ENCODE measurements around the gene SUSD6.
"Not testable (repeated sequence)": the region's sequence is repeated elsewhere in the genome, so short reads cannot be mapped to it uniquely, and the experiment has no call there.

The SUSD6 gene

GRCh38 chr14:69643430-69644200, 32.2 kb downstream of the SUSD6 start:
- no peak for FAIRE-seq
- DNase-seq (ENCODE audit: extremely low spot score, insufficient read length, low read depth) = no peak

GRCh38 chr14:69644814-69645213, 33.4 kb downstream of the SUSD6 start:
- no peak for DNase-seq (ENCODE audit: extremely low spot score, insufficient read length, low read depth)
- no peak for FAIRE-seq

- DNase-seq (ENCODE audit: extremely low spot score, insufficient read length, low read depth) (no peak), FAIRE-seq (no peak)
These were observed 35.8 kb downstream of the SUSD6 start for GRCh38 chr14:69647213-69647612.

GRCh38 chr14:69647642-69648041, 36.2 kb downstream of the SUSD6 start:
- not testable (repeated sequence) for DNase-seq (ENCODE audit: extremely low spot score, insufficient read length, low read depth); FAIRE-seq

GRCh38 chr14:69648480-69649451, 37.4 kb downstream of the SUSD6 start:
- no peak for DNase-seq (ENCODE audit: extremely low spot score, insufficient read length, low read depth)
- FAIRE-seq = peak; percentile 90

- DNase-seq (ENCODE audit: extremely low spot score, insufficient read length, low read depth) (no peak), FAIRE-seq (no peak)
These were observed 39.6 kb downstream of the SUSD6 start for GRCh38 chr14:69650948-69651369.

GRCh38 chr14:69651664-69652063, 40.3 kb downstream of the SUSD6 start:
- peak; percentile 58 for FAIRE-seq

GRCh38 chr14:69652942-69653684, 41.7 kb downstream of the SUSD6 start:
- peak; percentile 91 for FAIRE-seq
- no peak for DNase-seq (ENCODE audit: extremely low spot score, insufficient read length, low read depth)

More at GRCh38 chr14:69651664-69652063, 40.3 kb downstream of the SUSD6 start:
- DNase-seq (ENCODE audit: extremely low spot score, insufficient read length, low read depth) = no peak

- FAIRE-seq = no peak
These were observed 42.7 kb downstream of the SUSD6 start for GRCh38 chr14:69654116-69654515.

GRCh38 chr14:69657950-69658355, 46.6 kb downstream of the SUSD6 start:
- no peak for FAIRE-seq
- no peak for DNase-seq (ENCODE audit: extremely low spot score, insufficient read length, low read depth)

More at GRCh38 chr14:69654116-69654515, 42.7 kb downstream of the SUSD6 start:
- DNase-seq (ENCODE audit: extremely low spot score, insufficient read length, low read depth) = no peak

GRCh38 chr14:69658664-69659261, 47.4 kb downstream of the SUSD6 start:
- DNase-seq (ENCODE audit: extremely low spot score, insufficient read length, low read depth) = no peak
- no peak for FAIRE-seq

GRCh38 chr14:69660344-69661193, 49.2 kb downstream of the SUSD6 start:
- DNase-seq (ENCODE audit: extremely low spot score, insufficient read length, low read depth) = no peak

GRCh38 chr14:69661194-69661537, 49.8 kb downstream of the SUSD6 start:
- FAIRE-seq (no peak), DNase-seq (ENCODE audit: extremely low spot score, insufficient read length, low read depth) (no peak)

More at GRCh38 chr14:69660344-69661193, 49.2 kb downstream of the SUSD6 start:
- no peak for FAIRE-seq

- DNase-seq (ENCODE audit: extremely low spot score, insufficient read length, low read depth) (no peak), FAIRE-seq (no peak)
These were observed 51.4 kb downstream of the SUSD6 start for GRCh38 chr14:69662636-69663299.

GRCh38 chr14:69663300-69663643, 51.9 kb downstream of the SUSD6 start:
- DNase-seq (ENCODE audit: extremely low spot score, insufficient read length, low read depth) = no peak
- FAIRE-seq = no peak

- FAIRE-seq = no peak
These were observed 52.9 kb downstream of the SUSD6 start for GRCh38 chr14:69664265-69664664.

GRCh38 chr14:69664865-69665526, 53.6 kb downstream of the SUSD6 start:
- FAIRE-seq (no peak), DNase-seq (ENCODE audit: extremely low spot score, insufficient read length, low read depth) (no peak)

More at GRCh38 chr14:69664265-69664664, 52.9 kb downstream of the SUSD6 start:
- DNase-seq (ENCODE audit: extremely low spot score, insufficient read length, low read depth) = no peak

GRCh38 chr14:69665631-69666030, 54.2 kb downstream of the SUSD6 start:
- DNase-seq (ENCODE audit: extremely low spot score, insufficient read length, low read depth) = no peak
- FAIRE-seq = no peak
